OCI-LY3 (cell line): ENCODE measurements around the gene PIGS.

Experiments used
- H2AFZ ChIP-seq: fragments of 200-600, 300-600 bp; shearing (Covaris generic); 2 replicates; pipeline ENCODE4 v1.6.0; 2014; ENCODE audit warnings: antibody characterized with exemption, low read depth, low read length
- H3K27ac ChIP-seq: fragments of 200-600, 300-600 bp; sonication (generic); 2 replicates; pipeline ENCODE4 v1.5.1; 2014; ENCODE audit warnings: mild to moderate bottlenecking, low read length, moderate library complexity, mixed read lengths
- H3K27me3 ChIP-seq: fragments of 200-600, 300-600 bp; sonication (generic); 2 replicates; pipeline ENCODE4 v1.6.1; 2014; ENCODE audit warnings: low read depth, low read length, mixed read lengths
- H3K36me3 ChIP-seq: fragments of 200-600, 300-600 bp; sonication (generic); replicated peaks from 2 replicates; pipeline ENCODE3; 2014; ENCODE audit warnings: low read depth, low read length, mixed read lengths
- H3K4me1 ChIP-seq: fragments of 300-600, 200-600 bp; sonication (generic); 2 replicates; pipeline ENCODE4 v1.6.1; 2014; ENCODE audit warnings: low read length, mixed read lengths
- H3K4me2 ChIP-seq: fragments of 200-600, 300-600 bp; sonication (generic); 2 replicates; pipeline ENCODE4 v1.6.1; 2014; ENCODE audit warnings: low read length, mixed read lengths
- H3K4me3 ChIP-seq: fragments of 300-600, 200-600 bp; sonication (generic); 2 replicates; pipeline ENCODE4 v1.5.1; 2014; ENCODE audit warnings: antibody characterized with exemption, mild to moderate bottlenecking, low read length, moderate library complexity
- H3K79me2 ChIP-seq: fragments of 300-600, 200-600 bp; shearing (Covaris generic); 2 replicates; pipeline ENCODE4 v1.6.1; 2014; ENCODE audit warnings: mild to moderate bottlenecking, low read length, mixed read lengths
- H3K9ac ChIP-seq: fragments of 300-600, 200-600 bp; shearing (Covaris generic); 2 replicates; pipeline ENCODE4 v1.6.0; 2014; ENCODE audit warnings: mild to moderate bottlenecking, low read length, moderate library complexity
- H3K9me3 ChIP-seq: fragments of 200-600, 300-600 bp; shearing (Covaris generic); 2 replicates; pipeline ENCODE4 v1.6.1; 2014; ENCODE audit warnings: low read length, mixed read lengths; ENCODE audit not compliant: insufficient read depth
- H4K20me1 ChIP-seq: fragments of 200-600, 300-600 bp; sonication (generic); 2 replicates; pipeline ENCODE4 v1.6.1; 2016; ENCODE audit warnings: low read length, mixed read lengths; ENCODE audit not compliant: insufficient read depth
- CTCF ChIP-seq: fragments of 200-600, 300-600 bp; sonication (generic); IDR thresholded peaks from 2 replicates; pipeline ENCODE4 v1.5.1; 2014; ENCODE audit warnings: antibody characterized with exemption, low read length, low read depth
- EZH2phosphoT487 ChIP-seq: fragments of 200-600 bp; shearing (Covaris generic); IDR thresholded peaks from 2 replicates; pipeline ENCODE4 v1.6.1; 2018; ENCODE audit warnings: antibody characterized with exemption, mixed run types, low read depth

Gene PIGS

GRCh38 chr17:28571361-28572122 lies at the start of gene PIGS:
Gene PIGS (minus strand): TSS chr17:28571524. CDS start chr17:28571496, 28 bp downstream.
- H3K27me3 ChIP-seq = no peaks in the 10 kb centered on the region
- no peaks in the 10 kb centered on the region for H3K9me3 ChIP-seq
- H3K36me3 ChIP-seq = peaks cover 40% of the 10 kb centered on the region
- H4K20me1 ChIP-seq = peaks cover 5% of the 10 kb centered on the region
- peak within 1 kb of the TSS; percentile 89 for H3K4me2 ChIP-seq
- TF ChIP-seq EZH2phosphoT487 (no peak), CTCF (no peak)
- peak within 1 kb of the TSS; percentile 68 for H3K9ac ChIP-seq
- H2AFZ ChIP-seq = peak within 1 kb of the TSS; percentile 75; the same call in 1 of the 2 replicates
- peak within 1 kb of the TSS; percentile 78 for H3K4me3 ChIP-seq
- peaks cover 40% of the 10 kb centered on the region for H3K4me1 ChIP-seq
- H3K79me2 ChIP-seq = peaks cover 21% of the 10 kb centered on the region
- peak within 1 kb of the TSS; percentile 31 for H3K27ac ChIP-seq

- H3K36me3 ChIP-seq = peaks cover 82% of the 10 kb centered on the region
- no peak overlapping the region for H3K27ac ChIP-seq
- no peaks in the 10 kb centered on the region for H3K79me2 ChIP-seq
- H3K27me3 ChIP-seq = no peaks in the 10 kb centered on the region
- H3K4me1 ChIP-seq = peaks cover 14% of the 10 kb centered on the region
- no peak overlapping the region for H3K4me3 ChIP-seq
- no peak overlapping the region for H3K4me2 ChIP-seq
- no peak overlapping the region for H2AFZ ChIP-seq
- no peak for TF ChIP-seq CTCF
- no peak for TF ChIP-seq EZH2phosphoT487
- 0 out of 2 replicates have a peak, but pooled peaks cover 6% of the 10 kb centered on the region for H4K20me1 ChIP-seq
- no peak overlapping the region for H3K9ac ChIP-seq
- no peaks in the 10 kb centered on the region for H3K9me3 ChIP-seq
Observed at GRCh38 chr17:28620010-28620409, 48.7 kb upstream of the PIGS start.

GRCh38 chr17:28618464-28618863 lies 47.1 kb upstream of the PIGS start:
- Histone ChIP-seq H3K4me1 (peaks cover 15% of the 10 kb centered on the region), H2AFZ (no peak overlapping the region), H3K4me3 (no peak overlapping the region), H3K36me3 (peaks cover 82% of the 10 kb centered on the region), H3K4me2 (no peak overlapping the region), H3K27me3 (no peaks in the 10 kb centered on the region), H3K9ac (no peak overlapping the region), H3K27ac (no peak overlapping the region), H3K79me2 (no peaks in the 10 kb centered on the region), H4K20me1 (0 out of 2 replicates have a peak, but pooled peaks cover 11% of the 10 kb centered on the region), H3K9me3 (no peaks in the 10 kb centered on the region)
- TF ChIP-seq CTCF = no peak
- no peak for TF ChIP-seq EZH2phosphoT487

- H3K27me3 ChIP-seq = no peaks in the 10 kb centered on the region
- no peaks in the 10 kb centered on the region for H3K79me2 ChIP-seq
- H3K4me1 ChIP-seq = peaks cover 15% of the 10 kb centered on the region
- no peaks in the 10 kb centered on the region for H3K9me3 ChIP-seq
- TF ChIP-seq CTCF = no peak
- TF ChIP-seq EZH2phosphoT487 = no peak
- no peak overlapping the region for H2AFZ ChIP-seq
- no peak overlapping the region for H3K4me2 ChIP-seq
- H3K9ac ChIP-seq = no peak overlapping the region
- H3K4me3 ChIP-seq = no peak overlapping the region
- no peak overlapping the region for H3K27ac ChIP-seq
- peaks cover 83% of the 10 kb centered on the region for H3K36me3 ChIP-seq
- 0 out of 2 replicates have a peak, but pooled peaks cover 11% of the 10 kb centered on the region for H4K20me1 ChIP-seq
Observed at GRCh38 chr17:28616281-28616680, 45.0 kb upstream of the PIGS start.
